ENCODE data around the gene TPRG1. TPM values are rescaled to one million over a fixed set of nuclear protein-coding genes. Genes with fewer than 3 reads are reported as not detected.

TPRG1 gene
- total RNA-seq, 2 donors from 2014 or later: 1.7 to 4.7 TPM

GRCh38 chr3:189168711-189169110 is 3.1 kb upstream of the TPRG1 start:
- whole genome bisulfite sequencing: 96% methylated on average over 1 of the region's 1 CpG

GRCh38 chr3:189169728-189170127 is 2.0 kb upstream of the TPRG1 start:
- WGBS: 88% methylated on average over 6 of the region's 6 CpGs
- H3K9me3 ChIP-seq: no peaks in the 10 kb centered on the region
- no peak overlapping the region for H3K27ac ChIP-seq
- no peaks in the 10 kb centered on the region for H3K4me1 ChIP-seq (replicated peaks)
- TF ChIP-seq POLR2AphosphoS5 (IDR thresholded peaks at IDR 0.05) (no peak), CTCF (IDR thresholded peaks at IDR 0.05) (no peak), POLR2A (IDR thresholded peaks at IDR 0.05) (no peak)
- H3K4me3 ChIP-seq: no peak overlapping the region
- intact Hi-C loops (cut with DNase I): no loop called here
- no peaks in the 10 kb centered on the region for H3K27me3 ChIP-seq (replicated peaks; ENCODE audit: insufficient read depth)
- no peak for DNase-seq (ENCODE audit: low spot score)
- H3K36me3 ChIP-seq: no peaks in the 10 kb centered on the region

More at GRCh38 chr3:189168711-189169110, 3.1 kb upstream of the TPRG1 start:
- no peaks in the 10 kb centered on the region for H3K27me3 ChIP-seq (replicated peaks; ENCODE audit: insufficient read depth)
- H3K4me3 ChIP-seq: no peak overlapping the region
- intact Hi-C loops (cut with DNase I): no loop called here
- H3K9me3 ChIP-seq: no peaks in the 10 kb centered on the region
- no peaks in the 10 kb centered on the region for H3K36me3 ChIP-seq
- TF ChIP-seq POLR2A (IDR thresholded peaks at IDR 0.05): no peak
- no peak overlapping the region for H3K27ac ChIP-seq
- no peak for DNase-seq (ENCODE audit: low spot score)
- no peaks in the 10 kb centered on the region for H3K4me1 ChIP-seq (replicated peaks)

GRCh38 chr3:189170559-189170958 is 1.2 kb upstream of the TPRG1 start:
- no peaks in the 10 kb centered on the region for H3K4me1 ChIP-seq (replicated peaks)
- TF ChIP-seq POLR2A (IDR thresholded peaks at IDR 0.05) (no peak), POLR2AphosphoS5 (IDR thresholded peaks at IDR 0.05) (no peak), CTCF (IDR thresholded peaks at IDR 0.05) (no peak)
- WGBS: 48% methylated on average over 7 of the region's 7 CpGs
- no peaks in the 10 kb centered on the region for H3K9me3 ChIP-seq
- H3K36me3 ChIP-seq: no peaks in the 10 kb centered on the region
- intact Hi-C loops (cut with DNase I): no loop called here
- DNase-seq (ENCODE audit: low spot score): no peak
- H3K27me3 ChIP-seq (replicated peaks; ENCODE audit: insufficient read depth): no peaks in the 10 kb centered on the region
- H3K27ac ChIP-seq: no peak overlapping the region
- no peak overlapping the region for H3K4me3 ChIP-seq

DNA sequence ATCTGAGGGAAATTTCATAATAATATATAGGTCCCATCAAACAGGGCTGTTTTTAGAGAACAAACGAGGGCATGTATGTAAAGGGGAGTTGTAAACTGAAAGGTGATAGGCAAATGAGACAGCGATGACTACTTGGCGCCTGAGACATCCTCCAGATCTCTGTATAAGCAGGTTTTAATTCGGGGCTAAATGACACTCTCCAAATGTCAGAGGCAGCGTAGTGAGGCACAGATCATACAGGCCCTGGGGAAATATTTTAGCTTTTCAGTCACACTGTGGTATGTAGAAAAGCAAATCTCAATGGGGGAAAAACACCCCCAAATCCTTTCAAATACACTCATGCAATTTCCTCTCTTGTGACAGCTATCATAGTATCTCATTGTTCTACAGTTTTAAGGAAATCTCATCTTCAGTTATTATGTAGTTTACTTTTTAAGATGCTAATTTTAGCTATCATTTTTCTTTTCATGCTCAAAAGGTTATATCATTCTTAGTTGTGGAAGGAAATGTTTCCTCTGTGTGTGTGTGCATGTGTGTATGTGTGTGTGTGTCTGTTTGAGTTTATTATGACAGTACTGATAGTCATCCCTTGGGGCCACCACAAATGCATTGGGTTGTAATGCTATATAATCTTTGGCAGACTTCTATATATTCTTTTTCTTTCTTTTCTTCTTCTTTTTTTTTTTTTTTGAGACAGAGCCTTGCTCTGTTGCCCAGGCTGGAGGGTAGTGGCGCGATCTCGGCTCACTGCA is 1.1 kb downstream of the TPRG1 start:
- H3K36me3 ChIP-seq: no peaks in the 10 kb centered on the region
- H3K4me1 ChIP-seq (replicated peaks): no peaks in the 10 kb centered on the region
- H3K27ac ChIP-seq: no peak overlapping the region
- H3K9me3 ChIP-seq: no peaks in the 10 kb centered on the region
- WGBS: 90% methylated on average over 8 of the region's 8 CpGs
- intact Hi-C loops (cut with DNase I): no loop called here
- no peak for DNase-seq (ENCODE audit: low spot score)
- H3K27me3 ChIP-seq (replicated peaks; ENCODE audit: insufficient read depth): no peaks in the 10 kb centered on the region
- no peak for TF ChIP-seq CTCF (IDR thresholded peaks at IDR 0.05)
- no peak for TF ChIP-seq POLR2A (IDR thresholded peaks at IDR 0.05)
- TF ChIP-seq POLR2AphosphoS5 (IDR thresholded peaks at IDR 0.05): no peak
- H3K4me3 ChIP-seq: no peak overlapping the region

- Histone ChIP-seq H3K4me1 (replicated peaks) (no peaks in the 10 kb centered on the region), H3K27me3 (replicated peaks; ENCODE audit: insufficient read depth) (no peaks in the 10 kb centered on the region), H3K27ac (no peak overlapping the region), H3K4me3 (no peak overlapping the region), H3K9me3 (no peaks in the 10 kb centered on the region), H3K36me3 (no peaks in the 10 kb centered on the region)
- WGBS: 89% methylated on average over 7 of the region's 7 CpGs
- DNase-seq (ENCODE audit: low spot score): no peak
- no peak for TF ChIP-seq POLR2AphosphoS5 (IDR thresholded peaks at IDR 0.05)
- TF ChIP-seq POLR2A (IDR thresholded peaks at IDR 0.05): no peak
- no peak for TF ChIP-seq CTCF (IDR thresholded peaks at IDR 0.05)
- intact Hi-C loops (cut with DNase I): no loop called here
Observed at GRCh38 chr3:189184566-189184965, 12.8 kb downstream of the TPRG1 start.

Measured in prostate gland (tissue), 2 donors.